ENCODE data around the gene UNC80.

The UNC80 gene

DNA sequence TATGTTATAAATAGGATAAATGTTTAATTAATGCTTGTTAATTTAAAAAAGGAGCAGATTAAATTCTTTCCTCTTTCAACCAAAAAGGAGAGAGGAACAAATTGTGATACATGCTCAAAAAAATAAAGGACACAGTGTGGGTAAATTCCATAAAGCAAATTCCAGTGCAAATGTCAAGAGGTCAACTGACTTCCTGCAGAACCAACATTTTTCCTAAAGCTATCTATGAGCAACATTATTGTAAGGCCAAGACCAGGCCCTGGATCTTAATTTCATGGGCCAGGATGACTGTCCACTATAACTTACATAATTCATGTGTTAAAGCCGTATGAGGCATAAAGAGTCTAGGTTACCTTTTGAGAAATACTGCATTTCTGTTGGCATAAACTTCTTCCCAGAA is 136.9 kb downstream of the UNC80 start:
- H3K36me3 ChIP-seq (ENCODE audit: insufficient read depth, low read length) = no peaks in the 10 kb centered on the region
- peaks cover 6% of the 10 kb centered on the region; the same call in 1 of the 2 replicates for H3K9me3 ChIP-seq (ENCODE audit: insufficient read depth, low read depth, low read length)
- no peaks in the 10 kb centered on the region for H3K27me3 ChIP-seq (ENCODE audit: insufficient read depth, low read length)
- H3K9ac ChIP-seq (ENCODE audit: low read depth, low read length) = no peak overlapping the region
- no peak overlapping the region for H3K27ac ChIP-seq (ENCODE audit: low read depth, low read length)
- no peak overlapping the region for H3K4me3 ChIP-seq (ENCODE audit: low read length)
- 100% methylated on average over 1 of the region's 1 CpG for WGBS
- H3K4me1 ChIP-seq (ENCODE audit: insufficient read depth, low read length) = no peaks in the 10 kb centered on the region

- Histone ChIP-seq H3K27me3 (ENCODE audit: insufficient read depth, low read length) (no peaks in the 10 kb centered on the region), H3K4me3 (ENCODE audit: low read length) (no peak overlapping the region), H3K4me1 (ENCODE audit: insufficient read depth, low read length) (no peaks in the 10 kb centered on the region), H3K27ac (ENCODE audit: low read depth, low read length) (no peak overlapping the region), H3K9me3 (ENCODE audit: insufficient read depth, low read depth, low read length) (peaks cover 3% of the 10 kb centered on the region; the same call in 1 of the 2 replicates), H3K9ac (ENCODE audit: low read depth, low read length) (no peak overlapping the region), H3K36me3 (ENCODE audit: insufficient read depth, low read length) (no peaks in the 10 kb centered on the region)
- 92% methylated on average over 4 of the region's 4 CpGs for whole genome bisulfite sequencing
Measured at GRCh38 chr2:209911486-209911885, 139.9 kb downstream of the UNC80 start.

DNA sequence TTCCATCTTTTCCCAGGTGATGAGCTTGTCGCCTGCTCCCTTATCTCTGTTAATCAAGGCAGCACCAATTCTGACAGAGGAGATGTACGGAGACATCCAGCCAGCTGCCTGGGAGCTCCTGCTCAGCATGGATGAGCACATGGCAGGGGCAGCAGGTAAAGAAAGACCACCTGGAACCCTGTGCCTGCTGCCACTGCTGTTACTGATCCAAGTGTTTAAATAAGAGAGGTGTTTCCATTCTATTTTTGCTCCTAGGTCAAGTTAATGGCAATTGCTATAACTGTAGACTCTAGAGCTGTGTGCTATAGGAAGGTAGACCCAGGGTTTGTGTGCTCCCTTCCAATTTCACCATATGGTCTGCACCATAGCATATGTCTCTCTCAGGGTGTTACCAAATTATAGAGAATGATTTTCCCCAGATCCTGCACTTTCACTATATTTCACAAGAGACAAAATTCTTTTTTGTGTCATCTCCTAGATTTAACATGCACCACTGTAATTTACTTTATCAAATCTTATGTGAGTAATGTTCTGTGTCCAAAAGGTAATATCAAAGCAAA is 142.2 kb downstream of the UNC80 start:
- H3K9ac ChIP-seq (ENCODE audit: low read depth, low read length) = no peak overlapping the region
- H3K4me3 ChIP-seq (ENCODE audit: low read length) = no peak overlapping the region
- H3K4me1 ChIP-seq (ENCODE audit: insufficient read depth, low read length) = no peaks in the 10 kb centered on the region
- H3K27me3 ChIP-seq (ENCODE audit: insufficient read depth, low read length) = no peaks in the 10 kb centered on the region
- WGBS = 95% methylated on average over 2 of the region's 2 CpGs
- H3K9me3 ChIP-seq (ENCODE audit: insufficient read depth, low read depth, low read length) = no peaks in the 10 kb centered on the region
- H3K27ac ChIP-seq (ENCODE audit: low read depth, low read length) = no peak overlapping the region
- no peaks in the 10 kb centered on the region for H3K36me3 ChIP-seq (ENCODE audit: insufficient read depth, low read length)

DNA sequence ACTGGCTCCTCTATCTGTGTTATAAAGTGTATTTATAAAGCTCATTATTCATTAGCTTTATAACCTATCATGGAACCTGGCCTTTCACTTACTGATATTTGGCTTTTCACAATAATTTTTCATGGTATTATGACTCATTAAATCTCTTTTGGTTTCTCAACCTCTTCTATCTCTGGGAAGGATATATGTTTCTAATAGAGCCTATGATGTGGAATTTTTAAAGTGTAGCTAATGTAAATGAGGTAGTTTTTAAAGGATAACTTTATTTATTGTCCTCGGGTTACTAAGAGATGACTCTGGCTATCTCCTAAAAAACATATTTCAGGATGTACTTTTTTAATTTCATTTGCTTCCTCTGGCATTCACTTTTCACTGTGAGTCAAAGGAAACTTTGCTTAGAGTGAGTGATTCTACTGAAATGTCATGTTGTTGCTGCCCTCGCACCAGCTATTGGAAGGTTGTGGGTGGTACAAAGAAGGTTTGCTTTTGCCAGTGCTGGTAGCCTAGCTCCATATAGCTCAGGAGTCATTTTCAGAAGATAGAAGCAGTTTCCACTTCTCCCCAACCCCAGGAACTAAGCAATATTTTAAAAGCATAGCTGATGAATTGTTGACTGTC is 145.6 kb downstream of the UNC80 start:
- Histone ChIP-seq H3K4me3 (ENCODE audit: low read length) (no peak overlapping the region), H3K27me3 (ENCODE audit: insufficient read depth, low read length) (no peaks in the 10 kb centered on the region), H3K27ac (ENCODE audit: low read depth, low read length) (no peak overlapping the region), H3K4me1 (ENCODE audit: insufficient read depth, low read length) (no peaks in the 10 kb centered on the region), H3K9me3 (ENCODE audit: insufficient read depth, low read depth, low read length) (no peaks in the 10 kb centered on the region), H3K9ac (ENCODE audit: low read depth, low read length) (no peak overlapping the region), H3K36me3 (ENCODE audit: insufficient read depth, low read length) (no peaks in the 10 kb centered on the region)
- WGBS = 97% methylated on average over 1 of the region's 2 CpGs

DNA sequence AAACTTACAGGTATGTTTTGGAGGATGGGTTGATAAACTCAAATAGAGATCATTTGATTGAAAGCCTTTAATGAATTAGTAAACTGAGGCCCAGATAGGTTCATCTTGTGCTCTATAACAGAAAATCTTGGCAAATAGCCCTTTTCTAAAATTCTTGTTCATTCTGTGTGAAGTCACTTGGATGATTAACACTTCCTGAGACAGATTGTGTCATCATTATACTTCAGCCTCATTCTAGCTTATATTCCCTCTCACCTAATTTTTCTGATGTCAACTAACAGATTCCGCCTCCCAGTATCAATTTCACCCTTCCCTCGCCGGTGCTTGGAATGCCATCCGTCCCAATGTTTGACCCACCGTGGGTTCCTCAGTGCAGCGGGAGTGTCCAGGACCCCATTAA is 146.6 kb downstream of the UNC80 start:
- WGBS = 96% methylated on average over 6 of the region's 6 CpGs
- Histone ChIP-seq H3K4me3 (ENCODE audit: low read length) (no peak overlapping the region), H3K27ac (ENCODE audit: low read depth, low read length) (no peak overlapping the region)

DNA sequence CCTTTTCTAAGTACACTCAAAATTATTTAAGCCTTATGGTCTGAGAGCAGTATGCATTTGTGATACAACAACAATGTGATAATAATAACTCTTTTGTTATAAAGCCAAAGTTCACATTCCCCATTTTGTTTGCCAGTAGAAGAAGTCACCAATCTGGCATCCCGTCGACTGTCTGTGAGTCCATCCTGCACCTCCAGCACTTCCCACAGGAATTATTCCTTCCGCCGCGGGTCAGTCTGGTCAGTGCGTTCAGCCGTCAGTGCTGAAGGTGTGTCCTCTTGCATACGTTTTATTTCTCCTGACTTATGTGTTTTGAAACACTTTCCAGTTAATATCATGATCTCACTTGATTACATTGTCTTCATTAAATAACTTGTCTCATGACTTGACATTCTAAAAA is 150.5 kb downstream of the UNC80 start:
- Histone ChIP-seq H3K9me3 (ENCODE audit: insufficient read depth, low read depth, low read length) (no peaks in the 10 kb centered on the region), H3K36me3 (ENCODE audit: insufficient read depth, low read length) (no peaks in the 10 kb centered on the region), H3K4me1 (ENCODE audit: insufficient read depth, low read length) (no peaks in the 10 kb centered on the region; the same call in 1 of the 2 replicates), H3K9ac (ENCODE audit: low read depth, low read length) (no peak overlapping the region), H3K4me3 (ENCODE audit: low read length) (no peak overlapping the region), H3K27ac (ENCODE audit: low read depth, low read length) (no peak overlapping the region), H3K27me3 (ENCODE audit: insufficient read depth, low read length) (no peaks in the 10 kb centered on the region)
- 90% methylated on average over 8 of the region's 8 CpGs for WGBS

More for the DNA sequence above, 146.6 kb downstream of the UNC80 start:
- H3K27me3 ChIP-seq (ENCODE audit: insufficient read depth, low read length) = no peaks in the 10 kb centered on the region
- no peaks in the 10 kb centered on the region for H3K36me3 ChIP-seq (ENCODE audit: insufficient read depth, low read length)
- no peaks in the 10 kb centered on the region for H3K9me3 ChIP-seq (ENCODE audit: insufficient read depth, low read depth, low read length)
- H3K9ac ChIP-seq (ENCODE audit: low read depth, low read length) = no peak overlapping the region
- no peaks in the 10 kb centered on the region; the same call in 1 of the 2 replicates for H3K4me1 ChIP-seq (ENCODE audit: insufficient read depth, low read length)

- no peaks in the 10 kb centered on the region for H3K36me3 ChIP-seq (ENCODE audit: insufficient read depth, low read length)
- no peaks in the 10 kb centered on the region for H3K27me3 ChIP-seq (ENCODE audit: insufficient read depth, low read length)
- no peak overlapping the region for H3K9ac ChIP-seq (ENCODE audit: low read depth, low read length)
- H3K4me1 ChIP-seq (ENCODE audit: insufficient read depth, low read length) = no peaks in the 10 kb centered on the region
- WGBS = 95% methylated on average over 2 of the region's 2 CpGs
- H3K27ac ChIP-seq (ENCODE audit: low read depth, low read length) = no peak overlapping the region
- no peaks in the 10 kb centered on the region for H3K9me3 ChIP-seq (ENCODE audit: insufficient read depth, low read depth, low read length)
- H3K4me3 ChIP-seq (ENCODE audit: low read length) = no peak overlapping the region
Measured at GRCh38 chr2:209929369-209929768, 157.7 kb downstream of the UNC80 start.

DNA sequence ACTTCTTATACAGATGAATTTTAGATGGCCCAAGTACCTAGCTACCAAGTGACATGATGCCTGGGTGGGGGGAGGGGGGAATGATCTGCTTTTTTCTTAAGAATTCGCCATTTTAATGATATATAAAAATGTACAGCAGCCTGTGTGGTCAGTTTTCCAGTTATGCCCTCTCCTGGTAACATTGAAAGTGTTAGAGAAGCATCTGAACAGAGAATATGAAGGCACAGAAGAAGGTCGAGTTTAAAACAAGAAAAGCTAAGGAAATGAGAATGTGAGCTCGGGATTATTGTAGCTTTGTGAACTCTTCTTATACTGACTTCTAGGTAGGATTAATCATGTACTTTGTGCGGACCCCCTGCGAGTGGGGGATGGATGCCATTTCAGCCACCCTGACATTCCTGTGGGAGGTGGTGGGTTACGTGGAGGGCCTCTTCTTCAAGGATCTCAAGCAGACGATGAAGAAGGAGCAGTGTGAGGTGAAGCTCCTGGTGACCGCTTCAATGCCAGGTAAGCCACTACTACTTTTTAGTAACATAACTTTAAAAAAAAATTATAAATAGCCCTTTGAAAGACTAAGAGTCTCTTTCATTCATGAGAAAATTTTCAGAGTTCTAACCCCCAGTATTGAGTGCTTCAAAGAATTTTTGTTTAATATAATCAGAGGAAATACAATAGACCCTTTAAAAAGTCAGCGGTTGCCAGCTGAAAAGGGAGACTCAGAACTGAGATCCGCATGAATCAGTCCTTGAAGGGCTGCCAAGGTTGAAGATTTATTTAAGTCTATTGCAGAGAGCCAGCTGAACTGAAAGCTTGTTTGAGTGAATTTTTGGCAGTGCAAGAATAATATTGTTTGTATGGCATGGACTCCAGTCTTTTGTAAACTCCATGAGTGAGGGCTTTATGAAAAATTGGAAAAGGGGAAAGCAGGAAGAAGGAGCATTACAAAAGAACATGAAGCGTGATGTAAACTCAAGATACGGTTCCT is 162.2 kb downstream of the UNC80 start:
- no peaks in the 10 kb centered on the region for H3K9me3 ChIP-seq (ENCODE audit: insufficient read depth, low read depth, low read length)
- H3K27me3 ChIP-seq (ENCODE audit: insufficient read depth, low read length) = no peaks in the 10 kb centered on the region
- no peak overlapping the region for H3K4me3 ChIP-seq (ENCODE audit: low read length)
- 86% methylated on average over 12 of the region's 12 CpGs for WGBS
- H3K9ac ChIP-seq (ENCODE audit: low read depth, low read length) = no peak overlapping the region
- H3K36me3 ChIP-seq (ENCODE audit: insufficient read depth, low read length) = no peaks in the 10 kb centered on the region
- H3K27ac ChIP-seq (ENCODE audit: low read depth, low read length) = no peak overlapping the region
- H3K4me1 ChIP-seq (ENCODE audit: insufficient read depth, low read length) = no peaks in the 10 kb centered on the region

DNA sequence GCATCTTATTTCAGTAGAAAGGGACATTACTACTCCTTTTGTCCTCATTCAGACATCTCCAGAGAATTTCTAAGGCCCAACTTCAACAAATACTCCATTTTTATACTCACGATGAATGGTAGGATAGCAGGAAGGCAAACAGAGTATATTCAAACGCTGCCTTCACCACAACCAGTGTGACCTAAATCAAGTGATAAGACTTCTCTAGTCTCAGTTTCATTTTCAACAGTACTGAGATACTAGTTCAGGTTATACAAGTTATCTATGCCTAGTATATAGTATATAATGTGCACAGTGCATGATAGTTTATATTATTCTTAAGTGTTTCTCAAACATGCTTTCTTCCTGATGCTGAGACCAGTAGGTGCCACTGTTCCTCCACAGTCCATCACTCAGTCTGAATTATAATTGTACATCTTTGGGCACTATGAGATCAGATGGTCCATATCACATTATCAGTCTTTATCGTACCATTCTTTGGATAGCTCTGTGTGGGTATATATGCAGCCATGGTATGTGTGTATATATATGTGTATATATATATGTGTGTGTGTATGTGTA is 164.6 kb downstream of the UNC80 start:
- H3K36me3 ChIP-seq (ENCODE audit: insufficient read depth, low read length) = no peaks in the 10 kb centered on the region
- no peaks in the 10 kb centered on the region for H3K9me3 ChIP-seq (ENCODE audit: insufficient read depth, low read depth, low read length)
- WGBS = 97% methylated on average over 2 of the region's 3 CpGs
- H3K4me3 ChIP-seq (ENCODE audit: low read length) = no peak overlapping the region
- H3K27me3 ChIP-seq (ENCODE audit: insufficient read depth, low read length) = no peaks in the 10 kb centered on the region
- H3K27ac ChIP-seq (ENCODE audit: low read depth, low read length) = no peak overlapping the region
- H3K4me1 ChIP-seq (ENCODE audit: insufficient read depth, low read length) = no peaks in the 10 kb centered on the region
- H3K9ac ChIP-seq (ENCODE audit: low read depth, low read length) = no peak overlapping the region

GRCh38 chr2:209937893-209938292 is 166.3 kb downstream of the UNC80 start:
- H3K4me3 ChIP-seq (ENCODE audit: low read length) = no peak overlapping the region
- H3K4me1 ChIP-seq (ENCODE audit: insufficient read depth, low read length) = no peaks in the 10 kb centered on the region
- H3K27ac ChIP-seq (ENCODE audit: low read depth, low read length) = no peak overlapping the region
- H3K36me3 ChIP-seq (ENCODE audit: insufficient read depth, low read length) = no peaks in the 10 kb centered on the region
- no peaks in the 10 kb centered on the region for H3K27me3 ChIP-seq (ENCODE audit: insufficient read depth, low read length)
- no peak overlapping the region for H3K9ac ChIP-seq (ENCODE audit: low read depth, low read length)
- no peaks in the 10 kb centered on the region for H3K9me3 ChIP-seq (ENCODE audit: insufficient read depth, low read depth, low read length)

DNA sequence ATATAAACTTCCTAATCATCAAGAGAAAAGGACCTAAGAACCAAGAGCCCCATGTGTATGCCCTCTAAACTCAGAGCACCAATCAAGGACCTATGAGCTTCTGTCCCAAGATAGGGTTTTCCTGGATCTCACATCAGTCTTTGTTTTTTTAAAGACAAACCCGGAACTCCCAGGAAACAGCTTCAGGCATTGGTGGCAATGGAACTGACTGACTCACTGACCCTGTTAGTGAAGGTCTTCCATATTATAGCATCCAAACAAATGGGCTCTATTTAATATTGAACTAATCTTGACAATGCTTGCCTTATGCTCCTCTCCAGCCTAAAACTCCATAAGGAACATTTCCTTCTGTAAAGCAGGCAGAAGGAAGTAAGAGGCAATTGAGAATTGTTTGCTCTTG is 167.3 kb downstream of the UNC80 start:
- H3K4me1 ChIP-seq (ENCODE audit: insufficient read depth, low read length) = no peaks in the 10 kb centered on the region
- no peaks in the 10 kb centered on the region for H3K36me3 ChIP-seq (ENCODE audit: insufficient read depth, low read length)
- H3K9ac ChIP-seq (ENCODE audit: low read depth, low read length) = no peak overlapping the region
- H3K9me3 ChIP-seq (ENCODE audit: insufficient read depth, low read depth, low read length) = no peaks in the 10 kb centered on the region
- H3K27me3 ChIP-seq (ENCODE audit: insufficient read depth, low read length) = no peaks in the 10 kb centered on the region
- no peak overlapping the region for H3K4me3 ChIP-seq (ENCODE audit: low read length)
- 97% methylated on average over 1 of the region's 1 CpG for WGBS
- no peak overlapping the region for H3K27ac ChIP-seq (ENCODE audit: low read depth, low read length)

Measured in HUES64 (cell line).